Bronchial epithelial cell (primary cell): ENCODE results near the gene L3HYPDH. TPM values are rescaled to one million over a fixed set of nuclear protein-coding genes. Genes with fewer than 3 reads are reported as not detected.
A peak's percentile ranks its signal among the peaks of the same experiment; 100 is the strongest.

Source experiments
- DNase-seq: peaks from one replicate; pipeline ENCODE4 v3.0.0-alpha.2; 2010; ENCODE audit warnings: low read depth
- FAIRE-seq: peaks from 2 replicates; lab custom pipeline; 2011; peaks lifted over from hg19 to GRCh38; lab: Jason Lieb, UNC
- H3K27me3 ChIP-seq: 2 replicates; pipeline ENCODE4 v1.5.1; 2011; ENCODE audit warnings: low read length; ENCODE audit not compliant: control insufficient read depth, insufficient read depth
- H3K36me3 ChIP-seq: 2 replicates; pipeline ENCODE4 v1.5.1; 2011; ENCODE audit warnings: low read length; ENCODE audit not compliant: control insufficient read depth, insufficient read depth
- H3K4me3 ChIP-seq: 2 replicates; pipeline ENCODE4 v1.5.1; 2011; ENCODE audit warnings: mild to moderate bottlenecking, low read depth, low read length, control low read depth
- CTCF ChIP-seq: IDR thresholded peaks from 2 replicates; pipeline ENCODE4 v1.5.1; 2011; ENCODE audit warnings: mild to moderate bottlenecking, moderate library complexity, low read length, control low read depth, inconsistent platforms; ENCODE audit not compliant: insufficient read depth, severe bottlenecking
- total RNA-seq: library from RNA; depleted of rRNA; stranded (reverse); fragments of >200 nt; gene quantifications from 2 replicates; pipeline ENCODE4 v1.2.1, GENCODE V29; 2014

L3HYPDH gene
- total RNA-seq, 1 donor from 2014 or later = 17.1 TPM

- FAIRE-seq (no peak), DNase-seq (no peak)
- Histone ChIP-seq H3K27me3 (no peaks in the 10 kb centered on the region), H3K4me3 (no peak overlapping the region), H3K36me3 (peaks cover 5% of the 10 kb centered on the region)
- TF ChIP-seq CTCF = no peak
Observed at GRCh38 chr14:59480166-59480565, 4.0 kb downstream of the L3HYPDH start.

GRCh38 chr14:59478540-59478939 lies 5.7 kb downstream of the L3HYPDH start:
- FAIRE-seq (no peak), DNase-seq (no peak)
- Histone ChIP-seq H3K36me3 (peaks cover 5% of the 10 kb centered on the region), H3K27me3 (no peaks in the 10 kb centered on the region), H3K4me3 (no peak overlapping the region)
- TF ChIP-seq CTCF = no peak

- Histone ChIP-seq H3K36me3 (peaks cover 5% of the 10 kb centered on the region), H3K27me3 (no peaks in the 10 kb centered on the region), H3K4me3 (no peak overlapping the region)
- TF ChIP-seq CTCF = no peak
- no peak for FAIRE-seq
- DNase-seq = no peak
Observed at GRCh38 chr14:59475709-59476108, 8.5 kb downstream of the L3HYPDH start.

- Histone ChIP-seq H3K4me3 (no peak overlapping the region), H3K36me3 (peaks cover 5% of the 10 kb centered on the region), H3K27me3 (no peaks in the 10 kb centered on the region)
- FAIRE-seq (no peak), DNase-seq (no peak)
- TF ChIP-seq CTCF = no peak
Observed at GRCh38 chr14:59474172-59474571, 10.0 kb downstream of the L3HYPDH start.

- DNase-seq (no peak), FAIRE-seq (no peak)
- no peak for TF ChIP-seq CTCF
- Histone ChIP-seq H3K4me3 (peak within 1 kb of the TSS; percentile 45), H3K27me3 (no peaks in the 10 kb centered on the region), H3K36me3 (peaks cover 1% of the 10 kb centered on the region)
Observed at GRCh38 chr14:59465316-59466135, 18.7 kb downstream of the L3HYPDH start, which contains the start of gene GPR135. Gene GPR135 (minus strand): TSS chr14:59465380. CDS start chr14:59465226, 154 bp downstream.
